Spleen (tissue), 7 donors: Measurements from ENCODE around the gene ABCF1.

ENCODE experiments used
- CTCF ChIP-seq, 11 experiments: fragments of 200-600 bp in 7 of 11; fragments of 450-650 bp in 4 of 11; sonication (generic) in 4 of 11; IDR thresholded peaks in 8 of 11; conservative IDR thresholded peaks in 3 of 11; 1 replicate in 7 of 11; 2 replicates in 4 of 11; pipeline versions ENCODE4 v1.4.0 to v1.8.0; 2016 to 2021; ENCODE audit warnings: antibody characterized with exemption in 11 of 11, inconsistent platforms in 4 of 11, mild to moderate bottlenecking in 1 of 11
- POLR2A ChIP-seq, 3 donors: fragments of 450-650 bp; IDR thresholded peaks; one replicate each; pipeline ENCODE4 v1.5.1; 2017; ENCODE audit warnings: antibody characterized with exemption in 3 of 3, mild to moderate bottlenecking in 1 of 3
- donor health status: DM: no; HTN: no; CAD: no; lungs with moderate emphysema.
- donor health status: DM: no; HTN: no; CAD: no.
- donor health status: DM: no; HTN: no; CAD: no.

GRCh38 chr6:30601815-30602641 is 30.8 kb downstream of the ABCF1 start:
- TF ChIP-seq CTCF (IDR thresholded peaks at IDR 0.05 in 8 of 11, conservative IDR thresholded peaks at IDR 0.05 in 3 of 11) (no peak), POLR2A (IDR thresholded peaks at IDR 0.05) (no peak)
